PFSK-1 (cell line): Measurements from ENCODE around the gene CLCA4.

Source experiments
- POLR2AphosphoS5 ChIP-seq: IDR thresholded peaks from 2 replicates; pipeline ENCODE4 v1.6.1; 2012; ENCODE audit warnings: low read depth, mild to moderate bottlenecking, control low read depth, low read length, moderate library complexity
- REST ChIP-seq, 2 experiments: IDR thresholded peaks; 2 replicates each; pipeline versions ENCODE4 v1.6.1 to v1.8.0; 2011 to 2012; ENCODE audit warnings: low read depth in 2 of 2, low read length in 2 of 2, control low read depth in 1 of 2, inconsistent platforms in 1 of 2, mild to moderate bottlenecking in 1 of 2, moderate library complexity in 1 of 2; ENCODE audit not compliant: insufficient read depth in 1 of 2
- SIN3A ChIP-seq: IDR thresholded peaks from 2 replicates; pipeline ENCODE4 v1.6.1; 2012; ENCODE audit warnings: mild to moderate bottlenecking, low read length, moderate library complexity, borderline replicate concordance; ENCODE audit not compliant: insufficient read depth
- TAF1 ChIP-seq: IDR thresholded peaks from 2 replicates; pipeline ENCODE4 v1.6.1; 2012; ENCODE audit warnings: low read length, control low read depth, borderline replicate concordance; ENCODE audit not compliant: insufficient read depth

GRCh38 chr1:86583593-86583992 is 36.7 kb downstream of the CLCA4 start:
- no peak for TF ChIP-seq REST (IDR thresholded peaks at IDR 0.05; ENCODE audit: insufficient read depth in 1 of 2, low read depth in 2 of 2, low read length in 2 of 2)
- no peak for TF ChIP-seq POLR2AphosphoS5
- no peak for TF ChIP-seq SIN3A
- no peak for TF ChIP-seq TAF1
